Testis (tissue), 3 donors: ENCODE results near the gene PTRH1. TPM values are rescaled to one million over a fixed set of nuclear protein-coding genes. Genes with fewer than 3 reads are reported as not detected.

ENCODE experiments used
- DNase-seq: peaks from one replicate; pipeline ENCODE4 v3.0.0-alpha.2; 2019
- H3K27ac ChIP-seq, 2 donors: fragments of 200-600 bp; sonication (generic); one replicate each; pipeline ENCODE4 v1.5.1; 2019
- H3K27me3 ChIP-seq: fragments of 200-600 bp; sonication (generic); one replicate; pipeline ENCODE4 v1.5.1; 2019
- H3K36me3 ChIP-seq: fragments of 200-600 bp; sonication (generic); one replicate; pipeline ENCODE4 v1.5.1; 2017; ENCODE audit warnings: low read depth; ENCODE audit errors: missing control alignments
- H3K4me1 ChIP-seq: fragments of 200-600 bp; sonication (generic); one replicate; pipeline ENCODE4 v1.5.1; 2019
- H3K4me3 ChIP-seq, 2 donors: fragments of 200-600 bp; sonication (generic); one replicate each; pipeline ENCODE4 v1.5.1; 2017 to 2019
- H3K9me3 ChIP-seq: fragments of 200-600 bp; sonication (generic); one replicate; pipeline ENCODE4 v1.5.1; 2017
- CTCF ChIP-seq, 3 experiments: fragments of 450-650 bp in 2 of 3; fragments of 200-600 bp in 1 of 3; sonication (generic) in 1 of 3; IDR thresholded peaks; one replicate each; pipeline ENCODE4 v1.5.1; 2016 to 2019; ENCODE audit warnings: antibody characterized with exemption in 3 of 3, mild to moderate bottlenecking in 2 of 3, moderate library complexity in 1 of 3
- POLR2A ChIP-seq: fragments of 450-650 bp; IDR thresholded peaks from one replicate; pipeline ENCODE4 v1.6.1; 2017; ENCODE audit warnings: antibody characterized with exemption, mild to moderate bottlenecking, moderate library complexity
- WGBS, 2 donors: methylation state at CpG; one replicate each; pipeline ENCODE4 v1.1.5; 2018; 5-methylcytosine and 5-hydroxymethylcytosine counted together
- intact Hi-C: fragments of 100-400 bp; cut with DNase I; formaldehyde crosslinking; loops from one replicate; pipeline ENCODE4 v1.15.1; 2023; ENCODE audit warnings: low total_unique reads
- polyA plus RNA-seq: library from polyadenylated mRNA; stranded (reverse); fragments of 350-450 nt; fragmentation: Illumina TruSeq; extraction: RNeasy Lipid Tissue Mini Kit (QIAGEN cat#74804); gene quantifications from one replicate; pipeline ENCODE4 v1.2.3, GENCODE V29; 2014; ENCODE audit warnings: low read depth, low replicate concordance; ENCODE audit not compliant: insufficient read depth
- total RNA-seq, 2 donors: library from RNA; depleted of rRNA; stranded (reverse); fragments of >200 nt; gene quantifications; one replicate each; pipeline ENCODE4 v1.2.3, GENCODE V29; 2016

PTRH1 gene
- total and polyA plus RNA-seq, 3 donors from 2014 or later: 18.2 to 24.5 (median 19.0) TPM

- no peaks in the 10 kb centered on the region for H3K27me3 ChIP-seq
- 95% methylated on average over 9 to 26 of the region's 26 CpGs for WGBS, 2 donors
- intact Hi-C loops: no loop called here
- H3K36me3 ChIP-seq: no peaks in the 10 kb centered on the region
- H3K4me1 ChIP-seq: no peaks in the 10 kb centered on the region
- H3K4me3 ChIP-seq: no peak overlapping the region
- H3K27ac ChIP-seq: no peak overlapping the region
- TF ChIP-seq POLR2A: no peak
- no peak for DNase-seq
- H3K9me3 ChIP-seq: no peaks in the 10 kb centered on the region
Measured at GRCh38 chr9:127749090-127749787, 33.8 kb upstream of the PTRH1 start.

GRCh38 chr9:127746959-127747569 is 31.6 kb upstream of the PTRH1 start:
- no peak for DNase-seq
- H3K36me3 ChIP-seq: no peaks in the 10 kb centered on the region
- H3K4me3 ChIP-seq: no peak overlapping the region
- no peak overlapping the region for H3K27ac ChIP-seq
- H3K27me3 ChIP-seq: no peaks in the 10 kb centered on the region
- no peaks in the 10 kb centered on the region for H3K9me3 ChIP-seq
- TF ChIP-seq POLR2A (no peak), CTCF (IDR thresholded peaks at IDR 0.05) (no peak)
- intact Hi-C loops: no loop called here
- H3K4me1 ChIP-seq: peaks cover 2% of the 10 kb centered on the region
- 84 to 85% methylated on average over 15 of the region's 15 CpGs for WGBS, 2 donors

- 80 to 92% methylated on average over 2 to 17 of the region's 19 CpGs for WGBS, 2 donors
- no peak for TF ChIP-seq CTCF (IDR thresholded peaks at IDR 0.05)
- TF ChIP-seq POLR2A: no peak
- Histone ChIP-seq H3K36me3 (no peaks in the 10 kb centered on the region), H3K9me3 (no peaks in the 10 kb centered on the region), H3K4me1 (peaks cover 13% of the 10 kb centered on the region), H3K27me3 (no peaks in the 10 kb centered on the region), H3K4me3 (no peak overlapping the region), H3K27ac (no peak overlapping the region)
- no peak for DNase-seq
- intact Hi-C loops: no loop called here
Measured at GRCh38 chr9:127744398-127745110, 29.1 kb upstream of the PTRH1 start.

GRCh38 chr9:127742435-127743088 is 27.1 kb upstream of the PTRH1 start:
- H3K4me3 ChIP-seq: peak overlapping the region; percentile 31 to 56

More at GRCh38 chr9:127742435-127743088, 27.1 kb upstream of the PTRH1 start:
- no peak for TF ChIP-seq POLR2A
- no peak for TF ChIP-seq CTCF (IDR thresholded peaks at IDR 0.05)
- Histone ChIP-seq H3K36me3 (no peaks in the 10 kb centered on the region), H3K27me3 (no peaks in the 10 kb centered on the region), H3K4me1 (peaks cover 13% of the 10 kb centered on the region), H3K9me3 (no peaks in the 10 kb centered on the region), H3K27ac (no peak overlapping the region)
- peak; percentile 71 for DNase-seq
- 55 to 65% methylated on average over 21 to 33 of the region's 33 CpGs for WGBS, 2 donors
- intact Hi-C loops: no loop called here
